Gastrocnemius medialis (tissue), 4 donors: ENCODE results near the gene RPS15. TPM values are rescaled to one million over a fixed set of nuclear protein-coding genes. Genes with fewer than 3 reads are reported as not detected.

Experiments used
- ATAC-seq, 2 donors: fragments of 150-250 bp; one replicate each; pipeline ENCODE4 v1.9.1; 2016
- DNase-seq, 2 donors: peaks; one replicate each; pipeline ENCODE4 v3.0.0-alpha.2; 2019
- H3K27ac ChIP-seq, 4 donors: fragments of 200-600 bp; sonication (generic); 1 replicate in 1 of 4; 2 replicates in 3 of 4; pipeline ENCODE4 v1.5.1; 2016 to 2018; ENCODE audit warnings: mild to moderate bottlenecking in 2 of 4, moderate library complexity in 1 of 4
- H3K27me3 ChIP-seq, 3 donors: fragments of 200-600 bp; sonication (generic) in 2 of 3; 1 replicate in 1 of 3; 2 replicates in 2 of 3; pipeline versions ENCODE4 v1.5.1 to v1.6.0; 2016 to 2019; ENCODE audit warnings: mild to moderate bottlenecking in 1 of 3, moderate library complexity in 1 of 3
- H3K36me3 ChIP-seq, 2 donors: fragments of 200-600 bp; sonication (generic) in 1 of 2; one replicate each; pipeline ENCODE4 v1.5.1; 2017 to 2018
- H3K4me1 ChIP-seq, 2 donors: fragments of 200-600 bp; sonication (generic) in 1 of 2; one replicate each; pipeline ENCODE4 v1.5.1; 2016 to 2017; ENCODE audit warnings: mild to moderate bottlenecking in 2 of 2
- H3K4me3 ChIP-seq, 4 donors: fragments of 200-600 bp; sonication (generic) in 3 of 4; 1 replicate in 1 of 4; 2 replicates in 3 of 4; pipeline ENCODE4 v1.5.1; 2016 to 2019; ENCODE audit warnings: mild to moderate bottlenecking in 2 of 4
- H3K9me3 ChIP-seq, 3 donors: fragments of 200-600 bp; sonication (generic) in 2 of 3; 1 replicate in 1 of 3; 2 replicates in 2 of 3; pipeline ENCODE4 v1.5.1; 2016 to 2019
- CTCF ChIP-seq, 5 experiments: fragments of 450-650 bp in 3 of 5; fragments of 200-600 bp in 2 of 5; sonication (generic) in 2 of 5; IDR thresholded peaks in 4 of 5; conservative IDR thresholded peaks in 1 of 5; 1 replicate in 4 of 5; 2 replicates in 1 of 5; pipeline ENCODE4 v1.5.1; 2016 to 2019; ENCODE audit warnings: antibody characterized with exemption in 5 of 5, mild to moderate bottlenecking in 3 of 5, moderate library complexity in 3 of 5
- POLR2A ChIP-seq, 2 donors: fragments of 450-650 bp; IDR thresholded peaks; one replicate each; pipeline ENCODE4 v1.6.1; 2017; ENCODE audit warnings: antibody characterized with exemption in 2 of 2, mild to moderate bottlenecking in 2 of 2, moderate library complexity in 2 of 2
- in situ Hi-C, 4 donors: fragments of 200-750 bp; cut with MboI; loops; one replicate each; pipeline versions ENCODE4 v1.15.0 to v1.8.0; 2017; ENCODE audit warnings: low sequenced_read_pairs in 4 of 4
- intact Hi-C: fragments of 100-400 bp; cut with DNase I; formaldehyde crosslinking; loops from one replicate; pipeline ENCODE4 v1.15.1; 2023; ENCODE audit warnings: low total_unique reads
- total RNA-seq, 4 donors: library from RNA; depleted of rRNA; stranded (reverse); fragments of >200 nt; gene quantifications; one replicate each; pipeline versions ENCODE4 v1.1.0 to v1.2.3, GENCODE V29; 2016

Gene RPS15
- total RNA-seq, 4 donors from 2014 or later: 2,323 to 3,835 (median 2,607) TPM

- H3K4me3 ChIP-seq: no peak overlapping the region
- no peak for ATAC-seq
- H3K4me1 ChIP-seq: peaks cover 14 to 29% of the 10 kb centered on the region in 2 donors
- intact Hi-C loops: no loop called here
- no peaks in the 10 kb centered on the region for H3K9me3 ChIP-seq
- DNase-seq: no peak
- no peak overlapping the region for H3K27ac ChIP-seq
- peaks cover 6 to 8% (median 7%) of the 10 kb centered on the region in 3 donors for H3K27me3 ChIP-seq
- peaks cover 0 to 30% of the 10 kb centered on the region in 2 donors for H3K36me3 ChIP-seq
- in situ Hi-C loops: no loop called here
- TF ChIP-seq POLR2A (IDR thresholded peaks at IDR 0.05): no peak
- TF ChIP-seq CTCF (IDR thresholded peaks at IDR 0.05 in 4 of 5, conservative IDR thresholded peaks at IDR 0.05 in 1 of 5): no peak
Observed at GRCh38 chr19:1441022-1441426, 2.8 kb downstream of the RPS15 start.

- no peak for TF ChIP-seq POLR2A (IDR thresholded peaks at IDR 0.05)
- no peak for TF ChIP-seq CTCF (IDR thresholded peaks at IDR 0.05 in 4 of 5, conservative IDR thresholded peaks at IDR 0.05 in 1 of 5)
- Histone ChIP-seq H3K4me3 (no peak overlapping the region), H3K27me3 (peaks cover 15% of the 10 kb centered on the region in 3 donors), H3K4me1 (peaks cover 14 to 23% of the 10 kb centered on the region in 2 donors), H3K36me3 (peaks cover 0 to 30% of the 10 kb centered on the region in 2 donors), H3K9me3 (no peaks in the 10 kb centered on the region), H3K27ac (no peak overlapping the region)
- ATAC-seq (no peak), DNase-seq (no peak)
- intact Hi-C loops: no loop called here
- in situ Hi-C loops: no loop called here
Observed at GRCh38 chr19:1441677-1442438, 3.7 kb downstream of the RPS15 start.

GRCh38 chr19:1445185-1445931 lies 7.2 kb downstream of the RPS15 start:
- intact Hi-C loops: no loop called here
- Histone ChIP-seq H3K4me1 (no peaks in the 10 kb centered on the region), H3K36me3 (peaks cover 0 to 19% of the 10 kb centered on the region in 2 donors), H3K4me3 (peak overlapping the region; percentile 16 to 60 (median 40)), H3K27me3 (peaks cover 45 to 48% (median 46%) of the 10 kb centered on the region in 3 donors), H3K9me3 (no peaks in the 10 kb centered on the region), H3K27ac (no peak overlapping the region)
- TF ChIP-seq CTCF (IDR thresholded peaks at IDR 0.05 in 4 of 5, conservative IDR thresholded peaks at IDR 0.05 in 1 of 5) (peak; percentile 75 to 92 (median 84)), POLR2A (IDR thresholded peaks at IDR 0.05) (no peak)
- DNase-seq: peak in 1 of 2 donors; percentile 43
- in situ Hi-C loops: no loop called here
- ATAC-seq: peak; percentile 83 to 89

- Histone ChIP-seq H3K4me1 (no peaks in the 10 kb centered on the region), H3K27me3 (peaks cover 52 to 56% (median 54%) of the 10 kb centered on the region in 3 donors), H3K4me3 (peak overlapping the region in 1 of 4 donors; percentile 16), H3K36me3 (peaks cover 0 to 12% of the 10 kb centered on the region in 2 donors), H3K27ac (no peak overlapping the region), H3K9me3 (no peaks in the 10 kb centered on the region)
- no peak for ATAC-seq
- intact Hi-C loops (no loop called here), in situ Hi-C loops (no loop called here)
- DNase-seq: no peak
- TF ChIP-seq CTCF (IDR thresholded peaks at IDR 0.05 in 4 of 5, conservative IDR thresholded peaks at IDR 0.05 in 1 of 5) (no peak), POLR2A (IDR thresholded peaks at IDR 0.05) (no peak)
Observed at GRCh38 chr19:1445932-1446712, 7.9 kb downstream of the RPS15 start.
